ENCODE results near the gene SOCS1. TPM values are rescaled to one million over a fixed set of nuclear protein-coding genes. Genes with fewer than 3 reads are reported as not detected.

Gene SOCS1
- total and polyA plus RNA-seq, 2 donors (not counting 3 experiments of a cell fraction or from before 2014, with no cell fraction given) = 1.1 to 1.7 TPM

DNA sequence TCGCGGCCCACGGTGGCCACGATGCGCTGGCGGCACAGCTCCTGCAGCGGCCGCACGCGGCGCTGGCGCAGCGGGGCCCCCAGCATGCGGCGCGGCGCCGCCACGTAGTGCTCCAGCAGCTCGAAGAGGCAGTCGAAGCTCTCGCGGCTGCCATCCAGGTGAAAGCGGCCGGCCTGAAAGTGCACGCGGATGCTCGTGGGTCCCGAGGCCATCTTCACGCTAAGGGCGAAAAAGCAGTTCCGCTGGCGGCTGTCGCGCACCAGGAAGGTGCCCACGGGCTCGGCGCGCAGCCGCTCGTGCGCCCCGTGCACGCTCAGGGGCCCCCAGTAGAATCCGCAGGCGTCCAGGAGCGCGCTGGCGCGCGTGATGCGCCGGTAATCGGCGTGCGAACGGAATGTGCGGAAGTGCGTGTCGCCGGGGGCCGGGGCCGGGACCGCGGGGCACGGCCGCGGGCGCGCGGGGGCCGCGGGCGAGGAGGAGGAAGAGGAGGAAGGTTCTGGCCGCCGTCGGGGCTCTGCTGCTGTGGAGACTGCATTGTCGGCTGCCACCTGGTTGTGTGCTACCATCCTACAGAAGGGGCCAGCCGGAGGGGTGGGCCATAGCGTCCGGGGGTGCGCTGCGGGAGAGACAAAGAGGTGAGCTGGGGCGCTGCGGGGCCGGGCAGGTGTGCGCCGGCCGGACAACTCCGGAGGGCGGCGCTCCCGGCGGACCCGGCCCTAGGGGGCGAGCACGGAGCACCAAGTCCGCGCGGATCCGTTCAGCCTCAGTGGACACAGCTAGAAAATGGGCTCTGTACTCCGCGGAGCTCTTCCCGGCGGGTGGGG lies 879 bp downstream of the SOCS1 start:
- no peaks in the 10 kb centered on the region for H4K20me1 ChIP-seq (replicated peaks; ENCODE audit: control insufficient read depth, extremely low read depth, insufficient read depth, low read length)
- peak overlapping the region; percentile 84 for H2AFZ ChIP-seq (ENCODE audit: low read depth, low read length)
- no peak for FAIRE-seq
- dilution Hi-C loops (cut with MboI; ENCODE audit: extremely low pct_ligation_motif_present, low sequenced_read_pairs) (no loop called here), intact Hi-C loops (cut with micrococcal nuclease) (loop anchor here (5.0 to 10.0 kb wide), 2 partner anchors 60 to 412 kb away; partner anchors contain the start of gene SNN)
- DNase-seq (ENCODE audit: low read depth, low spot score) = peak; percentile 52
- ChIA-PET POLR2A (interaction anchor here (0.6 to 2.5 kb wide), 14 partner anchors 9 to 310 kb away, joined by 3 to 22 read pairs (median 3); no protein-coding TSS in a partner anchor), CTCF (interaction anchor here (0.6 to 8.3 kb wide), 49 partner anchors 8 to 318 kb away, joined by 3 to 347 read pairs (median 5); partner anchors contain the start of genes CLEC16A and TNP2)
- H3K4me2 ChIP-seq (ENCODE audit: insufficient read depth, low read length) = peak overlapping the region; percentile 68
- no peak overlapping the region for H3K9ac ChIP-seq (replicated peaks; ENCODE audit: extremely low read depth, insufficient read depth, low read length)
- no TSS peak for BruUV-seq (replicated peaks)
- H3K27ac ChIP-seq (ENCODE audit: insufficient read depth, low read depth, low read length) = no peak overlapping the region
- peaks cover 0 to 1% of the 10 kb centered on the region in 2 experiments for H3K27me3 ChIP-seq (ENCODE audit: control insufficient read depth in 2 of 2, insufficient read depth in 2 of 2, low read length in 2 of 2)
- H3K4me3 ChIP-seq (replicated peaks in 1 of 3; ENCODE audit: insufficient read depth in 1 of 3, low read depth in 1 of 3, low read length in 3 of 3) = peak overlapping the region; percentile 37 to 89 (median 68)
- H3K36me3 ChIP-seq (ENCODE audit: control insufficient read depth in 2 of 2, extremely low read depth in 1 of 2, insufficient read depth in 2 of 2, low read length in 2 of 2) = no peaks in the 10 kb centered on the region
- no peaks in the 10 kb centered on the region for H3K79me2 ChIP-seq (ENCODE audit: control insufficient read depth, insufficient read depth, low read length)
- H3K9me1 ChIP-seq (replicated peaks; ENCODE audit: control insufficient read depth, extremely low read depth, insufficient read depth, low read length) = no peaks in the 10 kb centered on the region
- no peaks in the 10 kb centered on the region for H3K9me3 ChIP-seq (replicated peaks; ENCODE audit: control insufficient read depth, insufficient read depth, low read length)
- no peak for TF ChIP-seq POLR2A (IDR thresholded peaks at IDR 0.05; ENCODE audit: low read depth, low read length)
- TF ChIP-seq, protein P1, sequence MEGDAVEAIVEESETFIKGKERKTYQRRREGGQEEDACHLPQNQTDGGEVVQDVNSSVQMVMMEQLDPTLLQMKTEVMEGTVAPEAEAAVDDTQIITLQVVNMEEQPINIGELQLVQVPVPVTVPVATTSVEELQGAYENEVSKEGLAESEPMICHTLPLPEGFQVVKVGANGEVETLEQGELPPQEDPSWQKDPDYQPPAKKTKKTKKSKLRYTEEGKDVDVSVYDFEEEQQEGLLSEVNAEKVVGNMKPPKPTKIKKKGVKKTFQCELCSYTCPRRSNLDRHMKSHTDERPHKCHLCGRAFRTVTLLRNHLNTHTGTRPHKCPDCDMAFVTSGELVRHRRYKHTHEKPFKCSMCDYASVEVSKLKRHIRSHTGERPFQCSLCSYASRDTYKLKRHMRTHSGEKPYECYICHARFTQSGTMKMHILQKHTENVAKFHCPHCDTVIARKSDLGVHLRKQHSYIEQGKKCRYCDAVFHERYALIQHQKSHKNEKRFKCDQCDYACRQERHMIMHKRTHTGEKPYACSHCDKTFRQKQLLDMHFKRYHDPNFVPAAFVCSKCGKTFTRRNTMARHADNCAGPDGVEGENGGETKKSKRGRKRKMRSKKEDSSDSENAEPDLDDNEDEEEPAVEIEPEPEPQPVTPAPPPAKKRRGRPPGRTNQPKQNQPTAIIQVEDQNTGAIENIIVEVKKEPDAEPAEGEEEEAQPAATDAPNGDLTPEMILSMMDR (IDR thresholded peaks at IDR 0.05; ENCODE audit: extremely low read depth in 1 of 2, insufficient read depth in 1 of 2, low read depth in 1 of 2, low read length in 2 of 2) = peak in 1 of 2 donors; percentile 21
- no peak for TF ChIP-seq POLR2AphosphoS5 (IDR thresholded peaks at IDR 0.05; ENCODE audit: insufficient read depth, low read depth, low read length)
- peak; percentile 41 for TF ChIP-seq EZH2 (IDR thresholded peaks at IDR 0.05; ENCODE audit: borderline replicate concordance, low read depth, low read length, severe bottlenecking)
- TF ChIP-seq FOS (IDR thresholded peaks at IDR 0.05; ENCODE audit: borderline replicate concordance, insufficient read depth, low read length) = no peak
- TF ChIP-seq, protein P2, sequence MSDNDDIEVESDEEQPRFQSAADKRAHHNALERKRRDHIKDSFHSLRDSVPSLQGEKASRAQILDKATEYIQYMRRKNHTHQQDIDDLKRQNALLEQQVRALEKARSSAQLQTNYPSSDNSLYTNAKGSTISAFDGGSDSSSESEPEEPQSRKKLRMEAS (IDR thresholded peaks at IDR 0.05; ENCODE audit: insufficient read depth, insufficient read length) = peak; percentile 70
- H3K4me1 ChIP-seq (ENCODE audit: control insufficient read depth, extremely low read depth, insufficient read depth, low read length) = peaks cover 10% of the 10 kb centered on the region
